HCT116 (cell line): ENCODE results near the gene ACKR4. TPM values are rescaled to one million over a fixed set of nuclear protein-coding genes. Genes with fewer than 3 reads are reported as not detected.

Experiments
- ATAC-seq: fragments of 200-7000 bp; cut with Tn5 transposase; 2 replicates; pipeline ENCODE4 v1.9.1; 2020; ENCODE audit warnings: mild to moderate bottlenecking, moderate library complexity
- BruUV-seq: library from RNA; stranded (reverse); fragments of 400-500 nt; replicated peaks from 2 replicates; lab custom pipeline; 2021; lab: Mats Ljungman, UMichigan
- CTCF ChIA-PET: fragments of 300-600 bp; sonication (Branson Sonifier 250); formaldehyde crosslinking; loops from one replicate; lab custom pipeline; 2021; ENCODE audit warnings: antibody characterized with exemption; lab: Charles Lee
- POLR2A ChIA-PET: fragments of 300-600, 350-600 bp; sonication (Branson Sonifier 250); formaldehyde crosslinking; loops from one replicate; lab custom pipeline; 2021; ENCODE audit warnings: antibody characterized with exemption; lab: Charles Lee
- RAD21 ChIA-PET, 2 experiments: fragments of 300-600 bp; sonication (Branson Sonifier 250); formaldehyde crosslinking; loops; one replicate each; lab custom pipeline; 2023; ENCODE audit warnings: low total read pairs in 2 of 2; ENCODE audit not compliant: uncharacterized antibody in 2 of 2, unreplicated experiment in 2 of 2, low non-redundant PET in 1 of 2; lab: Charles Lee
- DNase-seq: peaks from one replicate; pipeline ENCODE4 v3.0.0-alpha.2; 2010; ENCODE audit warnings: low read depth, low spot score
- H2AFZ ChIP-seq: fragments of 200-600 bp; shearing (Covaris generic), sonication (generic); 2 replicates; pipeline ENCODE4 v1.6.1; 2017; ENCODE audit warnings: low read depth, mixed run types, mixed read lengths, antibody characterized with exemption, low read length; ENCODE audit not compliant: poor library complexity, severe bottlenecking
- H3K27ac ChIP-seq: 2 replicates; pipeline ENCODE4 v1.5.1; 2012; ENCODE audit warnings: low read depth, low read length
- H3K27me3 ChIP-seq: fragments of 200-600 bp; sonication (generic); 2 replicates; pipeline ENCODE4 v1.6.1; 2016; ENCODE audit warnings: mixed run types, low read length, mixed read lengths; ENCODE audit not compliant: insufficient read depth
- H3K36me3 ChIP-seq, 2 experiments: fragments of 200-500 bp in 1 of 2; fragments of 200-600 bp in 1 of 2; sonication (Bioruptor generic) in 1 of 2; sonication (generic) in 1 of 2; 2 replicates each; pipeline versions ENCODE4 v1.5.1 to v1.6.1; 2014 to 2016; ENCODE audit warnings: low read length in 2 of 2, inconsistent platforms in 1 of 2, mixed read lengths in 1 of 2, mixed run types in 1 of 2; ENCODE audit not compliant: insufficient read depth in 2 of 2, control insufficient read depth in 1 of 2
- H3K4me1 ChIP-seq, 2 experiments: fragments of 200-600 bp in 1 of 2; sonication (generic) in 1 of 2; 2 replicates each; pipeline versions ENCODE4 v1.5.1 to v1.6.1; 2012 to 2017; ENCODE audit warnings: low read length in 2 of 2, inconsistent platforms in 1 of 2, mild to moderate bottlenecking in 1 of 2, mixed read lengths in 1 of 2, mixed run types in 1 of 2, moderate library complexity in 1 of 2; ENCODE audit not compliant: insufficient read depth in 2 of 2, control insufficient read depth in 1 of 2
- H3K4me2 ChIP-seq: fragments of 200-600 bp; sonication (generic); 2 replicates; pipeline ENCODE4 v1.6.1; 2017; ENCODE audit warnings: mixed run types, low read length, mixed read lengths
- H3K4me3 ChIP-seq, 2 experiments: fragments of 200-600 bp in 1 of 2; sonication (generic) in 1 of 2; replicated peaks in 1 of 2; 2 replicates each; pipeline ENCODE4 v1.5.1; 2011 to 2016; ENCODE audit warnings: low read length in 2 of 2, control low read depth in 1 of 2, low read depth in 1 of 2, mild to moderate bottlenecking in 1 of 2, mixed read lengths in 1 of 2, mixed run types in 1 of 2
- H3K79me2 ChIP-seq: fragments of 200-600 bp; sonication (generic); 2 replicates; pipeline ENCODE4 v1.6.1; 2017; ENCODE audit warnings: mild to moderate bottlenecking, mixed run types, low read length, moderate library complexity, mixed read lengths; ENCODE audit not compliant: insufficient read depth
- H3K9ac ChIP-seq: fragments of 200-600 bp; sonication (generic); 2 replicates; pipeline ENCODE4 v1.6.1; 2016; ENCODE audit warnings: low read length, mixed read lengths
- H3K9me2 ChIP-seq: fragments of 200-600 bp; sonication (generic), shearing (Covaris generic); 2 replicates; pipeline ENCODE4 v1.6.1; 2017; ENCODE audit warnings: mixed run types, mild to moderate bottlenecking, moderate library complexity; ENCODE audit not compliant: insufficient read depth
- H3K9me3 ChIP-seq, 2 experiments: fragments of 200-500 bp in 1 of 2; fragments of 200-600 bp in 1 of 2; sonication (Bioruptor generic) in 1 of 2; sonication (generic) in 1 of 2; 2 replicates each; pipeline ENCODE4 v1.6.1; 2014 to 2017; ENCODE audit warnings: low read length in 2 of 2, mixed read lengths in 2 of 2, inconsistent platforms in 1 of 2, low read depth in 1 of 2, mild to moderate bottlenecking in 1 of 2, mixed run types in 1 of 2, moderate library complexity in 1 of 2; ENCODE audit not compliant: control insufficient read depth in 1 of 2, insufficient read depth in 1 of 2
- H4K20me1 ChIP-seq: fragments of 200-600 bp; sonication (generic), shearing (Covaris generic); 2 replicates; pipeline ENCODE4 v1.6.1; 2017; ENCODE audit warnings: mixed run types, mild to moderate bottlenecking, moderate library complexity; ENCODE audit not compliant: insufficient read depth
- CBX3 ChIP-seq: IDR thresholded peaks from 2 replicates; pipeline ENCODE4 v1.6.1; 2012; ENCODE audit warnings: low read depth
- EGR1 ChIP-seq: IDR thresholded peaks from 2 replicates; pipeline ENCODE4 v1.6.1; 2012; ENCODE audit warnings: low read depth
- EZH2phosphoT487 ChIP-seq: fragments of 200-600 bp; IDR thresholded peaks from 2 replicates; pipeline ENCODE4 v1.6.1; 2018; ENCODE audit warnings: antibody characterized with exemption, borderline replicate concordance
- JUND ChIP-seq: IDR thresholded peaks from 2 replicates; pipeline ENCODE4 v1.6.1; 2012
- POLR2AphosphoS5 ChIP-seq: IDR thresholded peaks from 2 replicates; pipeline ENCODE4 v1.6.1; 2011; ENCODE audit warnings: mild to moderate bottlenecking, low read depth, low read length, moderate library complexity
- RAD21 ChIP-seq: IDR thresholded peaks from 2 replicates; pipeline ENCODE4 v1.6.1; 2012; ENCODE audit warnings: low read depth, mild to moderate bottlenecking
- SIN3A ChIP-seq: IDR thresholded peaks from 2 replicates; pipeline ENCODE4 v1.6.1; 2012; ENCODE audit warnings: low read depth
- ZFX ChIP-seq: fragments of 450-650 bp; IDR thresholded peaks from 2 replicates; pipeline ENCODE4 v1.6.1; 2017
- ZNF274 ChIP-seq: fragments of 200-500 bp; sonication (Bioruptor generic); IDR thresholded peaks from 2 replicates; pipeline ENCODE4 v1.6.1; 2014; ENCODE audit warnings: mild to moderate bottlenecking, low read depth, low read length, inconsistent platforms
- intact Hi-C: fragments of 100-400 bp; cut with micrococcal nuclease; formaldehyde crosslinking; loops from 2 replicates; pipeline ENCODE4 v1.10.0; 2022
- total RNA-seq: library from RNA; stranded (reverse); gene quantifications from one replicate; pipeline ENCODE4 v1.2.1, GENCODE V29; 2021; ENCODE audit not compliant: unreplicated experiment
- TF ChIP-seq, protein P1 (sequence below): IDR thresholded peaks from 2 replicates; pipeline ENCODE4 v1.6.1; 2011; ENCODE audit warnings: mild to moderate bottlenecking, low read length, moderate library complexity; ENCODE audit not compliant: insufficient replicate concordance; ENCODE audit errors: extremely low read depth
- TF ChIP-seq, protein P2 (sequence below): IDR thresholded peaks from 2 replicates; pipeline ENCODE4 v1.6.1; 2012; ENCODE audit warnings: low read depth
- TF ChIP-seq, protein P3 (sequence below): IDR thresholded peaks from 2 replicates; pipeline ENCODE4 v1.6.1; 2012

ACKR4 gene
- total RNA-seq, 1 experiment from 2014 or later, result 0.12 TPM

DNA sequence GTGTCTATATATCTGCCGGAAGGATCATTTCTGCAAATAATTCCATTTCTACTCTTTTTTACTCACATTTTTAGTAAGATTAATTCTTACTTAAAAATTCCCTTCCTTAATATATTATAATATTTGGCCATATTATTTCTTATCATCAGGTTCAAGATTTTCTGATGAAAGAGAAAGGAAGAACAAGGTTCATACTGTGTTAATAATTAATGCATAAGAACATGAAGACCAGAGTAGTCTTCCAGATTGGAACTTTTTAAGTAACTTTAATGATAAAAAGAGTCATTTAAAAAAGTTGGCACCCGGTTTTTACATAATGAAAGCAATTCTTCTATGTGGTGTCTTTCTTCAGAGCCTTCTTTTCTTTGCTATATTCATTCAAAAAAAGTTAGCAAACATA lies 590 bp downstream of the ACKR4 start:
- ChIA-PET RAD21 (no interaction called here), POLR2A (no interaction called here), CTCF (no interaction called here)
- Histone ChIP-seq H3K4me2 (no peak overlapping the region), H2AFZ (no peak overlapping the region), H4K20me1 (no peaks in the 10 kb centered on the region), H3K79me2 (no peaks in the 10 kb centered on the region), H3K4me3 (no peak overlapping the region), H3K9me2 (no peaks in the 10 kb centered on the region), H3K36me3 (no peaks in the 10 kb centered on the region), H3K9me3 (no peaks in the 10 kb centered on the region), H3K27ac (no peak overlapping the region), H3K4me1 (no peaks in the 10 kb centered on the region), H3K9ac (no peak overlapping the region), H3K27me3 (no peaks in the 10 kb centered on the region)
- ATAC-seq, result no peak
- no TSS peak for BruUV-seq
- intact Hi-C loops, result no loop called here
- DNase-seq, result no peak
- TF ChIP-seq JUND (no peak), RAD21 (no peak), ZNF274 (no peak), EGR1 (no peak), EZH2phosphoT487 (no peak), SIN3A (no peak), ZFX (no peak), CBX3 (no peak), POLR2AphosphoS5 (no peak)
- TF ChIP-seq, protein P1, sequence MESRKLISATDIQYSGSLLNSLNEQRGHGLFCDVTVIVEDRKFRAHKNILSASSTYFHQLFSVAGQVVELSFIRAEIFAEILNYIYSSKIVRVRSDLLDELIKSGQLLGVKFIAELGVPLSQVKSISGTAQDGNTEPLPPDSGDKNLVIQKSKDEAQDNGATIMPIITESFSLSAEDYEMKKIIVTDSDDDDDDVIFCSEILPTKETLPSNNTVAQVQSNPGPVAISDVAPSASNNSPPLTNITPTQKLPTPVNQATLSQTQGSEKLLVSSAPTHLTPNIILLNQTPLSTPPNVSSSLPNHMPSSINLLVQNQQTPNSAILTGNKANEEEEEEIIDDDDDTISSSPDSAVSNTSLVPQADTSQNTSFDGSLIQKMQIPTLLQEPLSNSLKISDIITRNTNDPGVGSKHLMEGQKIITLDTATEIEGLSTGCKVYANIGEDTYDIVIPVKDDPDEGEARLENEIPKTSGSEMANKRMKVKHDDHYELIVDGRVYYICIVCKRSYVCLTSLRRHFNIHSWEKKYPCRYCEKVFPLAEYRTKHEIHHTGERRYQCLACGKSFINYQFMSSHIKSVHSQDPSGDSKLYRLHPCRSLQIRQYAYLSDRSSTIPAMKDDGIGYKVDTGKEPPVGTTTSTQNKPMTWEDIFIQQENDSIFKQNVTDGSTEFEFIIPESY, result no peak
- TF ChIP-seq, protein P2, sequence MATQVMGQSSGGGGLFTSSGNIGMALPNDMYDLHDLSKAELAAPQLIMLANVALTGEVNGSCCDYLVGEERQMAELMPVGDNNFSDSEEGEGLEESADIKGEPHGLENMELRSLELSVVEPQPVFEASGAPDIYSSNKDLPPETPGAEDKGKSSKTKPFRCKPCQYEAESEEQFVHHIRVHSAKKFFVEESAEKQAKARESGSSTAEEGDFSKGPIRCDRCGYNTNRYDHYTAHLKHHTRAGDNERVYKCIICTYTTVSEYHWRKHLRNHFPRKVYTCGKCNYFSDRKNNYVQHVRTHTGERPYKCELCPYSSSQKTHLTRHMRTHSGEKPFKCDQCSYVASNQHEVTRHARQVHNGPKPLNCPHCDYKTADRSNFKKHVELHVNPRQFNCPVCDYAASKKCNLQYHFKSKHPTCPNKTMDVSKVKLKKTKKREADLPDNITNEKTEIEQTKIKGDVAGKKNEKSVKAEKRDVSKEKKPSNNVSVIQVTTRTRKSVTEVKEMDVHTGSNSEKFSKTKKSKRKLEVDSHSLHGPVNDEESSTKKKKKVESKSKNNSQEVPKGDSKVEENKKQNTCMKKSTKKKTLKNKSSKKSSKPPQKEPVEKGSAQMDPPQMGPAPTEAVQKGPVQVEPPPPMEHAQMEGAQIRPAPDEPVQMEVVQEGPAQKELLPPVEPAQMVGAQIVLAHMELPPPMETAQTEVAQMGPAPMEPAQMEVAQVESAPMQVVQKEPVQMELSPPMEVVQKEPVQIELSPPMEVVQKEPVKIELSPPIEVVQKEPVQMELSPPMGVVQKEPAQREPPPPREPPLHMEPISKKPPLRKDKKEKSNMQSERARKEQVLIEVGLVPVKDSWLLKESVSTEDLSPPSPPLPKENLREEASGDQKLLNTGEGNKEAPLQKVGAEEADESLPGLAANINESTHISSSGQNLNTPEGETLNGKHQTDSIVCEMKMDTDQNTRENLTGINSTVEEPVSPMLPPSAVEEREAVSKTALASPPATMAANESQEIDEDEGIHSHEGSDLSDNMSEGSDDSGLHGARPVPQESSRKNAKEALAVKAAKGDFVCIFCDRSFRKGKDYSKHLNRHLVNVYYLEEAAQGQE, result no peak
- TF ChIP-seq, protein P3, sequence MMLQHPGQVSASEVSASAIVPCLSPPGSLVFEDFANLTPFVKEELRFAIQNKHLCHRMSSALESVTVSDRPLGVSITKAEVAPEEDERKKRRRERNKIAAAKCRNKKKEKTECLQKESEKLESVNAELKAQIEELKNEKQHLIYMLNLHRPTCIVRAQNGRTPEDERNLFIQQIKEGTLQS, result no peak
